ENCODE data around the gene LRRC40.

DNA sequence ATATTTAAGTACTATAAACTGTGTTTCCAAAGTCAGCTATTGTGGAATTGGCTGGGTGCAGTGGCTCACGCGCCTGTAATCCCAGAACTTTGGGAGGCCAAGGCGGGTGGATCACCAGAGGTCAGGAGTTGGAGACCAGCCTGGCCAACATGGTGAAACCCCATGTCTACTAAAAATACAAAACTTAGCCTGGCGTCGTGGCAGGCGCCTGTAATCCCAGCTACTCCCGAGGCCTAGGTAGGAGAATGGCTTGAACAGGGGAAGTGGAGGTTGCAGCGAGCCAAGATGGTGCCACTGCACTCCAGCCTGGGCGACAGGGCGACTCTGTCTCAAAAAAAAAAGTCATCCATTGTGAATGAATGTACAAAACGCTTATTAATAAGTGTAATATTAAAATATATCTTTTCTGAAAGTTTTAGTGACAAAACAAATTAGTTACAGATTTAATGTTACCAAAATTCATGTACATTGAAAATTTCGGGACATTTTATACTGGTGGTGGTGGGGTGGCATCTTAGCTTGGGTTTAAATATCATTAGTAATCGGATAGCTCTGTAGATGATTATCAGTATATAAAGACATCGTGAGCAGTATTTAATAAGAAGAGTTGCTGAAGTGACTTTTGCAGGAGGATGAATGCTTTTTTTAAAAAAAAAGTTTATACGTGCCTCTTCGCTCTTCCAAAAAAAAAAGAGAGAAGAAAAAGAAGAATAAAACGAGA lies 15.3 kb upstream of the LRRC40 start:
- TF ChIP-seq, protein P1, sequence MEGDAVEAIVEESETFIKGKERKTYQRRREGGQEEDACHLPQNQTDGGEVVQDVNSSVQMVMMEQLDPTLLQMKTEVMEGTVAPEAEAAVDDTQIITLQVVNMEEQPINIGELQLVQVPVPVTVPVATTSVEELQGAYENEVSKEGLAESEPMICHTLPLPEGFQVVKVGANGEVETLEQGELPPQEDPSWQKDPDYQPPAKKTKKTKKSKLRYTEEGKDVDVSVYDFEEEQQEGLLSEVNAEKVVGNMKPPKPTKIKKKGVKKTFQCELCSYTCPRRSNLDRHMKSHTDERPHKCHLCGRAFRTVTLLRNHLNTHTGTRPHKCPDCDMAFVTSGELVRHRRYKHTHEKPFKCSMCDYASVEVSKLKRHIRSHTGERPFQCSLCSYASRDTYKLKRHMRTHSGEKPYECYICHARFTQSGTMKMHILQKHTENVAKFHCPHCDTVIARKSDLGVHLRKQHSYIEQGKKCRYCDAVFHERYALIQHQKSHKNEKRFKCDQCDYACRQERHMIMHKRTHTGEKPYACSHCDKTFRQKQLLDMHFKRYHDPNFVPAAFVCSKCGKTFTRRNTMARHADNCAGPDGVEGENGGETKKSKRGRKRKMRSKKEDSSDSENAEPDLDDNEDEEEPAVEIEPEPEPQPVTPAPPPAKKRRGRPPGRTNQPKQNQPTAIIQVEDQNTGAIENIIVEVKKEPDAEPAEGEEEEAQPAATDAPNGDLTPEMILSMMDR (tag by site-specific recombination; IDR thresholded peaks at IDR 0.05), result no peak
- TF ChIP-seq, protein P2, sequence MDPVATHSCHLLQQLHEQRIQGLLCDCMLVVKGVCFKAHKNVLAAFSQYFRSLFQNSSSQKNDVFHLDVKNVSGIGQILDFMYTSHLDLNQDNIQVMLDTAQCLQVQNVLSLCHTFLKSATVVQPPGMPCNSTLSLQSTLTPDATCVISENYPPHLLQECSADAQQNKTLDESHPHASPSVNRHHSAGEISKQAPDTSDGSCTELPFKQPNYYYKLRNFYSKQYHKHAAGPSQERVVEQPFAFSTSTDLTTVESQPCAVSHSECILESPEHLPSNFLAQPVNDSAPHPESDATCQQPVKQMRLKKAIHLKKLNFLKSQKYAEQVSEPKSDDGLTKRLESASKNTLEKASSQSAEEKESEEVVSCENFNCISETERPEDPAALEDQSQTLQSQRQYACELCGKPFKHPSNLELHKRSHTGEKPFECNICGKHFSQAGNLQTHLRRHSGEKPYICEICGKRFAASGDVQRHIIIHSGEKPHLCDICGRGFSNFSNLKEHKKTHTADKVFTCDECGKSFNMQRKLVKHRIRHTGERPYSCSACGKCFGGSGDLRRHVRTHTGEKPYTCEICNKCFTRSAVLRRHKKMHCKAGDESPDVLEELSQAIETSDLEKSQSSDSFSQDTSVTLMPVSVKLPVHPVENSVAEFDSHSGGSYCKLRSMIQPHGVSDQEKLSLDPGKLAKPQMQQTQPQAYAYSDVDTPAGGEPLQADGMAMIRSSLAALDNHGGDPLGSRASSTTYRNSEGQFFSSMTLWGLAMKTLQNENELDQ (tag by site-specific recombination; IDR thresholded peaks at IDR 0.05; ENCODE audit: low read depth), result no peak
- TF ChIP-seq ZNF670 (tag by site-specific recombination; IDR thresholded peaks at IDR 0.05; ENCODE audit: low read depth) (no peak), YY1 (tag by site-specific recombination; IDR thresholded peaks at IDR 0.05) (no peak), ZNF366 (tag by site-specific recombination; conservative IDR thresholded peaks at IDR 0.05) (no peak; the same call in 1 of the 2 replicates), RBAK (tag by site-specific recombination; IDR thresholded peaks at IDR 0.05) (no peak), ZBTB1 (tag by site-specific recombination; IDR thresholded peaks at IDR 0.05) (no peak), ZNF138 (tag by site-specific recombination; IDR thresholded peaks at IDR 0.05; ENCODE audit: borderline replicate concordance) (no peak), ZNF174 (tag by site-specific recombination; IDR thresholded peaks at IDR 0.05) (no peak), ZBTB48 (tag by site-specific recombination; IDR thresholded peaks at IDR 0.05) (no peak), ZNF248 (tag by site-specific recombination; IDR thresholded peaks at IDR 0.05) (no peak)
- TF ChIP-seq, protein P3, sequence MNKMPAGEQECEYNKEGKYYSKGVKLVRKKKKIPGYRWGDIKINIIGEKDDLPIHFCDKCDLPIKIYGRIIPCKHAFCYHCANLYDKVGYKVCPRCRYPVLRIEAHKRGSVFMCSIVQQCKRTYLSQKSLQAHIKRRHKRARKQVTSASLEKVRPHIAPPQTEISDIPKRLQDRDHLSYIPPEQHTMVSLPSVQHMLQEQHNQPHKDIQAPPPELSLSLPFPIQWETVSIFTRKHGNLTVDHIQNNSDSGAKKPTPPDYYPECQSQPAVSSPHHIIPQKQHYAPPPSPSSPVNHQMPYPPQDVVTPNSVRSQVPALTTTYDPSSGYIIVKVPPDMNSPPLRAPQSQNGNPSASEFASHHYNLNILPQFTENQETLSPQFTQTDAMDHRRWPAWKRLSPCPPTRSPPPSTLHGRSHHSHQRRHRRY (tag by site-specific recombination; IDR thresholded peaks at IDR 0.05), result no peak
- TF ChIP-seq, protein P4, sequence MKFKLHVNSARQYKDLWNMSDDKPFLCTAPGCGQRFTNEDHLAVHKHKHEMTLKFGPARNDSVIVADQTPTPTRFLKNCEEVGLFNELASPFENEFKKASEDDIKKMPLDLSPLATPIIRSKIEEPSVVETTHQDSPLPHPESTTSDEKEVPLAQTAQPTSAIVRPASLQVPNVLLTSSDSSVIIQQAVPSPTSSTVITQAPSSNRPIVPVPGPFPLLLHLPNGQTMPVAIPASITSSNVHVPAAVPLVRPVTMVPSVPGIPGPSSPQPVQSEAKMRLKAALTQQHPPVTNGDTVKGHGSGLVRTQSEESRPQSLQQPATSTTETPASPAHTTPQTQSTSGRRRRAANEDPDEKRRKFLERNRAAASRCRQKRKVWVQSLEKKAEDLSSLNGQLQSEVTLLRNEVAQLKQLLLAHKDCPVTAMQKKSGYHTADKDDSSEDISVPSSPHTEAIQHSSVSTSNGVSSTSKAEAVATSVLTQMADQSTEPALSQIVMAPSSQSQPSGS (tag by site-specific recombination; IDR thresholded peaks at IDR 0.05; ENCODE audit: low read depth), result no peak

Data from HEK293 (cell line).